ENCODE measurements around the gene PAX2. TPM values are rescaled to one million over a fixed set of nuclear protein-coding genes. Genes with fewer than 3 reads are reported as not detected.

PAX2 gene
- total RNA-seq, 4 donors from 2014 or later: not detected

- WGBS, 2 donors: 79 to 83% methylated on average over 7 of the region's 7 CpGs
- TF ChIP-seq CTCF (IDR thresholded peaks at IDR 0.05): no peak
- no peak for TF ChIP-seq EP300 (IDR thresholded peaks at IDR 0.05)
- no peak for TF ChIP-seq POLR2A (IDR thresholded peaks at IDR 0.05)
Observed at GRCh38 chr10:100761191-100761590, 15.8 kb downstream of the PAX2 start.

GRCh38 chr10:100763043-100763747 lies 17.8 kb downstream of the PAX2 start:
- H3K4me1 ChIP-seq: no peaks in the 10 kb centered on the region
- H3K4me3 ChIP-seq: no peak overlapping the region
- no peaks in the 10 kb centered on the region for H3K9me3 ChIP-seq
- H3K27ac ChIP-seq: no peak overlapping the region
- 70 to 75% methylated on average over 5 of the region's 5 CpGs for WGBS, 2 donors
- no peak for DNase-seq (ENCODE audit: low spot score in 2 of 2)
- no peak for TF ChIP-seq POLR2A (IDR thresholded peaks at IDR 0.05)
- TF ChIP-seq CTCF (IDR thresholded peaks at IDR 0.05): no peak
- TF ChIP-seq EP300 (IDR thresholded peaks at IDR 0.05): no peak
- H3K36me3 ChIP-seq: no peaks in the 10 kb centered on the region
- H3K27me3 ChIP-seq: peaks cover 0 to 67% of the 10 kb centered on the region in 2 donors

More at GRCh38 chr10:100761191-100761590, 15.8 kb downstream of the PAX2 start:
- no peak overlapping the region for H3K4me3 ChIP-seq
- H3K27ac ChIP-seq: no peak overlapping the region
- no peaks in the 10 kb centered on the region for H3K4me1 ChIP-seq
- no peaks in the 10 kb centered on the region for H3K9me3 ChIP-seq
- peaks cover 0 to 71% of the 10 kb centered on the region in 2 donors for H3K27me3 ChIP-seq
- no peak for DNase-seq (ENCODE audit: low spot score in 2 of 2)
- no peaks in the 10 kb centered on the region for H3K36me3 ChIP-seq

GRCh38 chr10:100766693-100767421 lies 21.5 kb downstream of the PAX2 start:
- DNase-seq (ENCODE audit: low spot score in 2 of 2): no peak
- WGBS, 2 donors: 56 to 59% methylated on average over 10 of the region's 10 CpGs
- no peaks in the 10 kb centered on the region for H3K4me1 ChIP-seq
- H3K9me3 ChIP-seq: no peaks in the 10 kb centered on the region
- no peaks in the 10 kb centered on the region for H3K36me3 ChIP-seq
- no peak overlapping the region for H3K4me3 ChIP-seq
- TF ChIP-seq CTCF (IDR thresholded peaks at IDR 0.05) (no peak), POLR2A (IDR thresholded peaks at IDR 0.05) (no peak), EP300 (IDR thresholded peaks at IDR 0.05) (no peak)
- no peak overlapping the region for H3K27ac ChIP-seq
- peaks cover 0 to 52% of the 10 kb centered on the region in 2 donors for H3K27me3 ChIP-seq

- no peak for DNase-seq (ENCODE audit: low spot score in 2 of 2)
- H3K27ac ChIP-seq: no peak overlapping the region
- no peaks in the 10 kb centered on the region for H3K9me3 ChIP-seq
- TF ChIP-seq EP300 (IDR thresholded peaks at IDR 0.05) (no peak), CTCF (IDR thresholded peaks at IDR 0.05) (no peak), POLR2A (IDR thresholded peaks at IDR 0.05) (no peak)
- 57 to 59% methylated on average over 5 of the region's 5 CpGs for WGBS, 2 donors
- H3K36me3 ChIP-seq: no peaks in the 10 kb centered on the region
- no peak overlapping the region for H3K4me3 ChIP-seq
- H3K27me3 ChIP-seq: peaks cover 0 to 52% of the 10 kb centered on the region in 2 donors
- H3K4me1 ChIP-seq: no peaks in the 10 kb centered on the region
Observed at GRCh38 chr10:100767422-100767775, 22.0 kb downstream of the PAX2 start.

GRCh38 chr10:100769481-100769880 lies 24.1 kb downstream of the PAX2 start:
- TF ChIP-seq POLR2A (IDR thresholded peaks at IDR 0.05): no peak
- TF ChIP-seq CTCF (IDR thresholded peaks at IDR 0.05): no peak
- no peak for TF ChIP-seq EP300 (IDR thresholded peaks at IDR 0.05)
- Histone ChIP-seq H3K36me3 (no peaks in the 10 kb centered on the region), H3K4me1 (no peaks in the 10 kb centered on the region), H3K27me3 (peaks cover 0 to 45% of the 10 kb centered on the region in 2 donors), H3K9me3 (no peaks in the 10 kb centered on the region), H3K27ac (no peak overlapping the region), H3K4me3 (no peak overlapping the region)
- WGBS, 2 donors: 87 to 89% methylated on average over 2 of the region's 2 CpGs
- no peak for DNase-seq (ENCODE audit: low spot score in 2 of 2)
